Esophagus squamous epithelium (tissue), 5 donors: ENCODE measurements around the gene ELL3. TPM values are rescaled to one million over a fixed set of nuclear protein-coding genes. Genes with fewer than 3 reads are reported as not detected.
"Not testable (repeated sequence)": the region's sequence is repeated elsewhere in the genome, so short reads cannot be mapped to it uniquely, and the experiment has no call there.

Experiments
- DNase-seq: peaks from one replicate; lab custom pipeline; 2025; lab: John Stamatoyannopoulos, UW
- H3K27ac ChIP-seq, 4 donors: fragments of 200-600 bp; sonication (generic); one replicate each; pipeline ENCODE4 v1.5.1; 2016 to 2019; ENCODE audit warnings: mild to moderate bottlenecking in 1 of 4
- H3K27me3 ChIP-seq, 4 donors: fragments of 200-600 bp; sonication (generic); 1 replicate in 3 of 4; 2 replicates in 1 of 4; pipeline versions ENCODE4 v1.5.1 to v1.6.0; 2017 to 2021; ENCODE audit warnings: antibody characterized with exemption in 1 of 4
- H3K36me3 ChIP-seq, 3 donors: fragments of 200-600 bp; sonication (generic); one replicate each; pipeline ENCODE4 v1.5.1; 2016 to 2019
- H3K4me1 ChIP-seq, 3 donors: fragments of 200-600 bp; sonication (generic); one replicate each; pipeline ENCODE4 v1.5.1; 2017 to 2019
- H3K4me3 ChIP-seq, 4 donors: fragments of 200-600 bp; sonication (generic); 1 replicate in 3 of 4; 2 replicates in 1 of 4; pipeline ENCODE4 v1.5.1; 2016 to 2019; ENCODE audit warnings: mild to moderate bottlenecking in 2 of 4, moderate library complexity in 1 of 4
- H3K9me3 ChIP-seq, 3 donors: fragments of 200-600 bp; sonication (generic); one replicate each; pipeline ENCODE4 v1.5.1; 2016 to 2019
- POLR2A ChIP-seq, 4 donors: fragments of 450-650 bp; IDR thresholded peaks; one replicate each; pipeline ENCODE4 v1.6.1; 2017; ENCODE audit warnings: antibody characterized with exemption in 4 of 4, mild to moderate bottlenecking in 4 of 4, moderate library complexity in 3 of 4
- WGBS, 2 donors: methylation state at CpG; one replicate each; pipeline ENCODE4 v1.1.5; 2018; 5-methylcytosine and 5-hydroxymethylcytosine counted together
- intact Hi-C: fragments of 100-400 bp; cut with DNase I; formaldehyde crosslinking; loops from one replicate; pipeline ENCODE4 v1.15.0; 2022
- total RNA-seq, 4 donors: library from RNA; depleted of rRNA; stranded (reverse); fragments of >200 nt; gene quantifications; one replicate each; pipeline ENCODE4 v1.1.0, GENCODE V29; 2016
- TF ChIP-seq, protein P1 (sequence below), 6 experiments: fragments of 450-650 bp in 4 of 6; fragments of 200-600 bp in 2 of 6; sonication (generic) in 2 of 6; IDR thresholded peaks; one replicate each; pipeline ENCODE4 v1.5.1; 2016 to 2019; ENCODE audit warnings: antibody characterized with exemption in 6 of 6, mild to moderate bottlenecking in 4 of 6, moderate library complexity in 4 of 6
- donor health status: DM: yes; HTN: yes; CAD: no.

ELL3 gene
- total RNA-seq, 4 donors from 2014 or later = 16.9 to 40.4 (median 29.9) TPM

- H3K4me1 ChIP-seq = no peaks in the 10 kb centered on the region
- no peak overlapping the region for H3K4me3 ChIP-seq
- no peaks in the 10 kb centered on the region for H3K27me3 ChIP-seq
- DNase-seq = no peak
- no peak overlapping the region for H3K27ac ChIP-seq
- intact Hi-C loops = no loop called here
- peaks cover 26 to 100% (median 71%) of the 10 kb centered on the region in 3 donors for H3K36me3 ChIP-seq
- TF ChIP-seq POLR2A (IDR thresholded peaks at IDR 0.05) = no peak
- TF ChIP-seq, protein P1, sequence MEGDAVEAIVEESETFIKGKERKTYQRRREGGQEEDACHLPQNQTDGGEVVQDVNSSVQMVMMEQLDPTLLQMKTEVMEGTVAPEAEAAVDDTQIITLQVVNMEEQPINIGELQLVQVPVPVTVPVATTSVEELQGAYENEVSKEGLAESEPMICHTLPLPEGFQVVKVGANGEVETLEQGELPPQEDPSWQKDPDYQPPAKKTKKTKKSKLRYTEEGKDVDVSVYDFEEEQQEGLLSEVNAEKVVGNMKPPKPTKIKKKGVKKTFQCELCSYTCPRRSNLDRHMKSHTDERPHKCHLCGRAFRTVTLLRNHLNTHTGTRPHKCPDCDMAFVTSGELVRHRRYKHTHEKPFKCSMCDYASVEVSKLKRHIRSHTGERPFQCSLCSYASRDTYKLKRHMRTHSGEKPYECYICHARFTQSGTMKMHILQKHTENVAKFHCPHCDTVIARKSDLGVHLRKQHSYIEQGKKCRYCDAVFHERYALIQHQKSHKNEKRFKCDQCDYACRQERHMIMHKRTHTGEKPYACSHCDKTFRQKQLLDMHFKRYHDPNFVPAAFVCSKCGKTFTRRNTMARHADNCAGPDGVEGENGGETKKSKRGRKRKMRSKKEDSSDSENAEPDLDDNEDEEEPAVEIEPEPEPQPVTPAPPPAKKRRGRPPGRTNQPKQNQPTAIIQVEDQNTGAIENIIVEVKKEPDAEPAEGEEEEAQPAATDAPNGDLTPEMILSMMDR (IDR thresholded peaks at IDR 0.05) = no peak
- H3K9me3 ChIP-seq = no peaks in the 10 kb centered on the region
- WGBS, 2 donors = 80 to 84% methylated on average over 6 of the region's 6 CpGs
These were observed 32.4 kb upstream of the ELL3 start for GRCh38 chr15:43808960-43809678.

- DNase-seq = no peak
- Histone ChIP-seq H3K36me3 (peaks cover 23 to 100% (median 65%) of the 10 kb centered on the region in 3 donors), H3K27me3 (no peaks in the 10 kb centered on the region), H3K9me3 (no peaks in the 10 kb centered on the region), H3K4me3 (no peak overlapping the region), H3K27ac (no peak overlapping the region), H3K4me1 (no peaks in the 10 kb centered on the region)
- 89 to 97% methylated on average over 5 of the region's 5 CpGs for WGBS, 2 donors
- TF ChIP-seq, protein P1 (IDR thresholded peaks at IDR 0.05) = no peak
- no peak for TF ChIP-seq POLR2A (IDR thresholded peaks at IDR 0.05)
- intact Hi-C loops = no loop called here
These were observed 31.7 kb upstream of the ELL3 start for GRCh38 chr15:43808435-43808950.

DNA sequence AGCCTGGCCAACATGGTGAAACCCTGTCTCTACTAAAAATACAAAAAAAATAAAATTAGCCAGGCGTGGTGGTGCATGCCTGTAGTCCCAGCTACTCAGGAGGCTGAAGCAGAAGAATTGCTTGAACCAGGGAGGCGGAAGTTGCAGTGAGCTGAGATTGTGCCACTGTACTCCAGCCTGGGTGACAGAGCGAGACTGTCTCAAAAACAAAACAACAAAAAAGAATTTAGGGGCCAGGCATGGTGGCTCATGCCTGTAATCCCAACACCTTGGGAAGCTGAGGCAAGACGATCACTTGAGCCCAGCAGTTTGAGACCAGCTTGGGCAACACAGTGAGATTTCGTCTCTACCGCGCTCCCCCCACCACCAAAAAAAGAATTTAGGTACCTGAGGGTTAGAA lies 25.9 kb upstream of the ELL3 start:
- Histone ChIP-seq H3K36me3 (peaks cover 7 to 79% (median 24%) of the 10 kb centered on the region in 3 donors), H3K4me1 (peaks cover 21 to 41% (median 23%) of the 10 kb centered on the region in 3 donors)
- H3K27ac ChIP-seq, intact Hi-C loops, DNase-seq, H3K27me3 ChIP-seq, H3K9me3 ChIP-seq, H3K4me3 ChIP-seq: not testable (repeated sequence)
- WGBS, 2 donors = 92 to 93% methylated on average over 7 of the region's 7 CpGs

DNA sequence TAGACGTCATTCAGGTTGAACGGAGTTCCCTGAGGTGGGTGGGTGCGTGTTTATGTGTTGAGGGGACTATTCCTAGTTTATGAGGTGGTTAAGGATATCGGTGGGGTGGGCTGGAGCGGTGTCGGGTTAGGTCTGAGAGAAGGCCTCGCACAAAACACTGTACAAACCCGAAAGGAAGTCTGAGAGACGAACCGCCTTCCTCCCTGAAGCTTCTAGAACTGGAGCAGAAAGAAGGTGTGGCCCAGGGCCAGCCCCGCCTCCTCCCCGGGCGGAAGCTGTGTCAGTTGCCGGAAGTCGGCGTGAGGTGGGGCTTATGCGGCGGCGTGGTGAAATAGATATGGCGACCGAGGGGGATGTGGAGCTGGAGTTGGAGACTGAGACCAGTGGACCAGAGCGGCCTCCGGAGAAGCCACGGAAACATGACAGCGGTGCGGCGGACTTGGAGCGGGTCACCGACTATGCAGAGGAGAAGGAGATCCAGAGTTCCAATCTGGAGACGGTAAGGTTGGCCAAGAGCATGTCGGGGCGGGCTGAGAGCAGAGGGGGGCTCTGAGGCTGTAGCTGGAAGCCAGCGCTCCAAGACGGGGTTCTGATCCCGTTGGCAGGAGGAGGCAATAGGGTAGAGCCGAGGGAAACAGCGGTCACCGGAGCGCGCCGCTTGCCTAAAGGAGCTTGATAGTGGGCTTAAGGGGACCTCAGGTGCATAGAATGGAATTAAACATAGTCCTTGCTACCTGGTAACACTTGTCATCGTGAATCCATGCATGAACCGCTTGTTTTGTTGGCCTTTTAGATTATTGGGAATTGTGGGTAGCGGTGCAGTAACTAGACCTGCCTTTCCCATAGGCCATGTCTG lies 23.7 kb upstream of the ELL3 start, which contains the start of gene HYPK:
Gene HYPK (plus strand): TSS at position 314 of the 856 bp plus-strand sequence. CDS start 24 bp downstream, at position 338.
- peak in 3 of 4 donors; percentile 35 to 75 (median 68) for TF ChIP-seq POLR2A (IDR thresholded peaks at IDR 0.05)
- TF ChIP-seq, protein P1 (IDR thresholded peaks at IDR 0.05) = no peak
- Histone ChIP-seq H3K27me3 (no peaks in the 10 kb centered on the region), H3K4me1 (peaks cover 23 to 62% (median 25%) of the 10 kb centered on the region in 3 donors), H3K27ac (peak within 1 kb of the TSS; percentile 89 to 94 (median 94)), H3K36me3 (peaks cover 12 to 79% (median 16%) of the 10 kb centered on the region in 3 donors), H3K4me3 (peak within 1 kb of the TSS; percentile 79 to 86 (median 82)), H3K9me3 (no peaks in the 10 kb centered on the region)
- intact Hi-C loops = no loop called here
- 2 to 4% methylated on average over 40 to 44 of the region's 44 CpGs for WGBS, 2 donors
- peak; percentile 74 for DNase-seq

DNA sequence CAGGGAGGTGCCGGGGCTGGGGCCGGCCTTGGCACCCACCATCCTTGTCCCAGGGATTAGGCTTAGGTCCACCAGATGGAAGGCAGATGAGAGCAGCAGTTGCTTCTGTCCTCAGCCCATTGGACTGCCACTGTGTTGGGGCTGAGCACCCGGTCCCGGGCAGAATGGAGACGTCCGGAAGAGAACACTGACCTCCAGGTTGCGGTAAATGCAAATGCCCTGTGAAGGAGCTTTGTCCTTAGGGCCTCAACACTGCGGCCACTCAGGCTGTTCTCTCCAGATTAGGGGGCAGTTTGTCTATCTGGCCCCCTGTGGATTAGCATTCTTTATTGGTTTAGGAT lies 23.1 kb upstream of the ELL3 start, which contains the start of gene SERINC4:
Gene SERINC4 (minus strand): TSS at position 276 of the 341 bp plus-strand sequence. CDS start 234 bp downstream, at position 42.
- peaks cover 25 to 68% (median 30%) of the 10 kb centered on the region in 3 donors for H3K4me1 ChIP-seq
- peak within 1 kb of the TSS; percentile 89 to 94 (median 94) for H3K27ac ChIP-seq
- no peaks in the 10 kb centered on the region for H3K9me3 ChIP-seq
- 83 to 95% methylated on average over 6 of the region's 8 CpGs for WGBS, 2 donors
- no peak for TF ChIP-seq POLR2A (IDR thresholded peaks at IDR 0.05)
- peaks cover 17 to 79% (median 18%) of the 10 kb centered on the region in 3 donors for H3K36me3 ChIP-seq
- no peaks in the 10 kb centered on the region for H3K27me3 ChIP-seq
- no peak for DNase-seq
- H3K4me3 ChIP-seq = peak within 1 kb of the TSS; percentile 79 to 86 (median 82)
- intact Hi-C loops = no loop called here
